ENCODE data around the gene DNAH3.
"Not testable (repeated sequence)": the region's sequence is repeated elsewhere in the genome, so short reads cannot be mapped to it uniquely, and the experiment has no call there.

The DNAH3 gene

DNA sequence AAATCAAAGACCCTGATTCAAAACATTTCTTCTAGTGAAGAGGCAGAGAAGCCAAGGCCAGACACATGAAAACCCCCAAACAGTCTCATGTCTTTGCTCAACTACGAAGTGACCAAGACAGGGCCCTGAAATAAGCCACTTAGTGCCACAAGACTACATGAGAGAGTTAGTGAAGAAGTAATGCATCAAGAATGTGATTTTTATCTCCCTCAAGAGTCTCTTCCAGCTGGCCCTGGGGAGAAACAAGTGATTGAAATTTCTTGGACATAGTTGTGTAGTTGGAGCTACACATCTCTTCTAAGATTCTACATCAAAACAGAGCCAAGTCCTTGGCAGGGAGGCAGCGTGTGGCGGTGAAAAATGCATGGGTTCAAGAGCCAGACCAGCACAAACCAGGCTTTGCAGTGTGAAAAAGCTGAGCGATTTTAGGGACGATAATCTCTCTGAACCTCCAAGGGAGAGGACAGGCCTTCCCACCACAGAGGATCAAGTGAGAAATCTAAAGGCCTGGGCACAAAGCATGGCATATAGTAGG lies 219.5 kb downstream of the DNAH3 start:
- DNase-seq = no peak

DNA sequence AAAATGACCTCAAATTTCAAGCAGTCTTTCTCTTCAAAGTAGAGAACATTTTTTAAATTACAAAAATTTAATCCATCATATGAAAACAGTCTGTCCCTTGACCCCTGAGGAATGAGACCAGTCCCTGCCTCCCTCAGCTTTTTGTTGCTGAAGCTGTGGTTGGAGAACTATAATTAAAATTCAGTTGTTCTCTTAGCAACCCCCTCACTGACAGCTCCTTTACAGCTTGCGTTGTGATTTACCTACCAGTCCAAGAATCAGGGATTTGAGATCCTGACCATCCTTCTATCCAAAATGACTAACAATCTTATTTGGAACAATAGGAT lies 220.3 kb downstream of the DNAH3 start:
- DNase-seq = no peak

DNA sequence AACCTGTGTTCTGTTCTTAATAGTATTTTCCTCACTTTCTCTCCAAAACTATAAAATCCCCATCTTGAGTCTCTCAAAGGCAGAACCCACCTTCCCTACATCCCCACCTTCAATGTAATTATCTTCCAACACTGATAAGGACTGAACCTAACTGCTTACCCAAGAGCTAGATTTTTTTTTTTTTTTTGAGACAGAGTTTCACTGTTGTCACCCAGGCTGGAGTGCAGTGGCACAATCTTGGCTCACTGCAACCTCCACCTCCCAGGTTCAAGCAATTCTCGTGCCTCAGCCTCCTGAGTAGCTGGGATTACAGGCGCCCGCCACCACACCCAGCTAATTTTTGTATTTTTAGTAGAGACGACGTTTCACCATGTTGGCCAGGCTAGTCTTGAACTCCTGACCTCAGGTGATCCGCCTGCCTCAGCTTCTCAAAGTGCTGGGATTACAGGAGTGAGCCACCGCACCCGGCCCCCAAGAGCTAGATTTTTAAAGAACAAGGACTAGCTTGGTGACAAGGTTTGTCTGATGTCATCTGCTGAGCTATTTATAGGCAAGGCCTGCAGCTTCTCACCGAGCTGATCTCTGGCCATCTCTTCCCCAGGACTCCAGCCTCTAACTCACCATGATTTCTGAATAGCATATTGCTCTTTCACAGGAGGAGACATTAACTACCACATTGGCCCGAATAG lies 220.8 kb downstream of the DNAH3 start:
- DNase-seq = not testable (repeated sequence)

DNA sequence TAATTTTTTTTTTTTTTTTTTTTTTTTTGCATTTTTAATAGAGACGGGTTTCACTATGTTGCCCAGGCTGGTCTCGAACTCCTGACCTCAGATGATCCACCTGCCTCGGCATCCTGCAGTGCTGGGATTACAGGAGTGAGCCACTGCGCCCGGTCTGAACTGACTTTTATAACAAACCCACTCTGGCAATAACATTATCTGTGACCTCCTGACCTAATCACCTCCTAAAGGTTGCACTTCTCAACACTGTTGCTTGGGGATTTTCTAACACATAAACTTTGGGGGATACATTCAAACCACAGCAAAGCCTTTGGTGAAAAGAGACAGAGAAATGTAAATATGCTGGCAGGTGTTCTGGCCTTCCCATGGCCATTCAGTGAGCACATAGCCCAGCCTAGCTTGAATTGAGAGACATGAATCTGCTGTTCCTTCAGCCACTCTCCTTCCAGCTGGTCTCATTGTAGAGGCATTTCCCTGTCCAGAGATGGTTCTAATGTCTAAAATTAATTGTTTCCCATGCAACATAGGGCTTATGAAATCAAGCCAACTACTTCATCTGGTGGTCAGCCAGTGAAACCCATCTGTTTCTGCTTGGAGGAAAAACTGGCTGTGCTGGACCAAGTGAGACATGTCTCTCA lies 221.8 kb downstream of the DNAH3 start:
- DNase-seq = no peak

DNA sequence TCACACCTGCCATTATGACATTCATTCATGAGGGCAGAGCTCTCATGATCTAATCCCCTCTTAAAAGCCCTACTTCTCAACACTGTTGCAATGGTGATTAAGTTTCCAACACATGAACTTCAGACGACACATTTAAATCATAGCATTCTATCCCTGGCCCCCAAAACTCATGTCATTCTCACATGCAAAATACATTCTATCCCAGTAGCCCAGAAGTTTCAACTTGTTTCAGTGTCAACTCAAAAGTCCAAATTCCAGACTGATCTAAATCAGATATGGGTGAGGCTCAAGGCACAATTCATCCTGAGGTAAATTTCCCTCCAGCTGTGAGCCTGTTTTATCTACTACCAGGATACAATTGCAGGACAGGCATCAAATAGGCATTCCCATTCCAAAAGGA lies 224.9 kb downstream of the DNAH3 start:
- no peak for DNase-seq

DNA sequence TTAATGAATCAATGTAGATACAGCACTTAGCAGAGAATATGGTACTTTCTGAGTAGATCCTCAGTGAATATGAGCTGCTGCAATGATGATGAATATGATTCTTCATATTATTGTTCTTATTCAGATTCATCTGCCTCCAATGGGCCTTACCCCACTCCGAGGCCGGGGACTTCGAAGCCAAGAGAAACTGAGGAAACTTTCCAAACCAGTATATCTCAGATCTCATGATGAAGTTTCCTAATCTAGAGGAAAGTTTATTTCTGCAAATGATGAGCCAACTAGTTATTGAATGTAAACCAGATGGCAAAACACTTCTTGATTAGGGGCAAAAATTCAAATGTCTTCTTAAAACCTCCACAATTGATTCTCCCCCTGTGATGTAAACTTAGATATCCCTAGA lies 226.8 kb downstream of the DNAH3 start:
- DNase-seq = no peak

DNA sequence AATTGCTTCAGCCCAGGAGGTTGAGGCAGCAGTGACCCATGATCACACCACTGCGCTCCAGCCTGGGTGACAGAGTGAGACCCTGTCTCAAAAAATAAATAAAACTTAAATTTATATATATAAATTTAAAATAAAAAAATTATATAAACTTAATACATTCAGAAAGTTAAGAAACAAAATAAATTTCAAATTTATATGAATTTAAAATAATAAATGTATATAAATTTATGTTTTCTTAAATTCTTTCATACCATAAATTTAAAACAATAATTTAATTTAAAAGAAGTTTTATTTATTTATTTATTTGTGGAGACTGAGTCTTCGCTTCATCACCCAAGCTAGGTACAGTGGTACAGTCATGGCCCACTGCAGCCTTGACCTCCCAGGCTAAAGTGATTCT lies 229.8 kb downstream of the DNAH3 start:
- DNase-seq = no peak

DNA sequence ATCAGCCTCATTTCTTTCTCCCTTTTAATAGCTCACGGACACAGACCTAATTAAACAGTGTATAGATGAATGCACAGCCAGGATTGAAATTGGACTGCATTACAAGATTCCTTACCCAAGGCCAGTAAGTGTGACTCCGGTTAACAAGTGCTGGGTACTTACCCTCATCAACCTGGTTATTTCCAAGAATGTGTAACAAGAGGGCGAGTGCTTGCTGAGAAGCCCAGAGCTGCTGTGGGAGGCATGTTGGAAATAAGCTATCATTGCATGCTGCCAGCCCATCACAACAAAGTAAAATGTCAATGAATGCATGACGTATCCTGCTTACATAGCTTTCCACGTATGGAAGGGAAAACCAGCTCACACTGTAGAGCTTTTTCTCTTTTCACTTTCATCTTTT lies 230.6 kb downstream of the DNAH3 start:
- DNase-seq = no peak

DNA sequence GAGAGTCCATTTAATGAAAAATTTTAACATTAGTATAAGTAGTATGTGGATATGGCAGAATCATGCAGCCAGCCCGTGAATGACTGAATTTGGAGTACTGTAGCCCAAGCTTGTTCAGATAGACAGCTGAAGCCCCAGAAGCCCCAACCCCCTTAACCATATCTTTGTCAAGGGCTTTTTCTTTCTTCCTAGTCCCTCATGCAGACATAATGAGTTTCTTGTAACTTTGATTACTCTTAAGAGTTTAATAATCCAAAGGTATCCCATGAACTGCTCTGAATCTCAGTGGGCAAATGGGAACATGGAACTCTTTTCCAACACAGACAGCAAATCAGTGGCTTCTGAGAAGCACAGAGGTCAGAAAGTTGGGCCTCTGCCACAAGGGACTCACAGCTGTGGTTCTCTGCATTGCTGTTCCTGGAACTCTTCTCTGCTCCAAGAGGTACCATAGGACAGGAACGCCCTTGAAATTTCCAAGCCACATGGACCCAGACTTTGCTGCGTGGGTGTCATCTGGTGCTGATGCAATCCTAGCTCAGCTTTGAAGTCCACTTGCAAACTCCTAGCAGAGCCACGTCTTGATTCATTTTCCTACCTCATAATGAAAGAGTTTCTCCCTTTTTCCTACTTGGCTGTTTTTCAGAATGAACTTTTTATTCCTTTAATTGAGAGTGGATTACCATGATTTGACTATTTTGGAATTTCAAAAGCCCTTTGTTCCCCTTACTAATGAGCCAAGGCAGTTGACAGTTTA lies 232.0 kb downstream of the DNAH3 start:
- DNase-seq = no peak

DNA sequence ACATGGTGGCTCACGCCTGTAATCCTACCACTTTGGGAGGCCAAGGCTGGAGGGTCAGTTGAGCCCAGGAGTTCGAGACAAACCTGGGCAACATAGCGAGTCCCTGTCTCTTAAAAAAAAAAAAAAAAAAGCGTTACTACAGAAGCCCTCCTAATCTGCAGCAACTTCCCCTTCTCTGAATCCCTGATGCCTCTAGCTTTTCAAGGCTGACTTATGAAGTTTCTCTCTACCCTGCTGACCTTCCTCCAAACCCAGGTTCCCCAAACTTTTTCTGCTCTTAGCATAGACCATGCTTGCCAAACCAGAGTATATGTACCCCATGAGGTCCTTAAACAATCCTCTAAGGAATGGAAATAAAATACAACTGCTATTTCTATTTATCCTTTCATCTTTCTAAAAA lies 233.7 kb downstream of the DNAH3 start:
- no peak for DNase-seq

DNA sequence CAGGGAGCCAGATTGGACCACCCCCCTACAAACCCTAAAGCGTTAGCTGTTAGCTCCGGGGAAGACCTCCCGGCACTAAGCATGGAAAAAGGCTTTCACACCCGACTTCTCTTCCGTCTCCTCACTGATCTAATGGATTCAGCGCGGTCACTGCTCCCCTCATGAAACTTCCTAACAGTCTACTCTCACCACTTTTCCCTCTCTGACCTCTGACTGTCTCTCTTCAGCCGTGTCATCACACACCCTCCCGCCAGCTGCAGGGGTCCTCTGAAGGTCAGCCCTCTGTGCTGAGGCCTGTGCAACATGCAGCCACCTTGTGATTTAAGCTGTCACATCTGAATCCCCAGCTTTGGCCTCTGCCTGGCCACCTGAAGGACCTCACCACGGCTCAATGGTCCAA lies 234.4 kb downstream of the DNAH3 start:
- no peak for DNase-seq

DNA sequence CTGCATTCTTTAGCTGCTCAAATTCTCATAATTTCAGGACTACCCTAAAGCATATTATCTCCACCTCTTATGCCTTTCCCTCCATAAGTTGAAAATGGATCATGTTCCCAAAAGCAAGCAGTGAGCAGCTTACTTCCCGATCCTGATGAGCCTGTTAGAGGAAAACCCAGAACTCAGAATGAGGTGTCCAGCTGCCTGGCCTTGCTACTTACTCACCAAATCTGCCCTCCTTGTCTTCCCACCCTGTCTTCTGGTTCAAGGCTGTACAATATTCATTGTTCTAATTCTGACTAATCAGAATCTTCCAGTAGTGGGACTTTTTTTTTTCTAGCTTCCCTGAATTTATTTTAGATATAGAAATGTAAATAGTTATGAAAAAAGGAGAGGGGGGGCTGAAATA lies 239.3 kb downstream of the DNAH3 start:
- DNase-seq = peak; percentile 6 to 24

DNA sequence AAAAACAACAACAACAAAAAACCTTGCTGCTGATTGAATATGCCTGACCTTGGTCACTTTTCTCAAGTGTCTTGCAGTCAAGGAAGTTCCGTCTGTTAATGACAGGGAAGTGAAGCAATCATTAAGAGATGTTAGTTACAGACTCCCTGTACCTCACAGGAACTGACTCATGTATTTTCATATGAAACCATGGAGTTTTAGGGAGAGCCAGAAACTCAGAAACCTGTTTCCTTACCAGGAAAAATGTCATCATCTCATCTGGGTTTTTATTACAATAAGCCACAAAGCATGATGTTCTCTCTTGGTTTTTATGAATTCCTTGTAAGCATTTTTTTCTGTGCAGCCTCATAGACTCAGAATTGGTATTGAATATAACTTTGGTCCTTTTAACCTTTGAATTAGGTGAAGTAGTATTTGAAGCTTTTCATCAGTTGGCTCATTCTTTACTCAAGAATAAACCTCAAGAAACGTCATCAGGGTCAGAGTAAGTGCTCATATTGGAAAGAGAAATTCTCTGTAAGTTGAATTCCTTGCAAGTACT lies 239.8 kb downstream of the DNAH3 start:
- no peak for DNase-seq

DNA sequence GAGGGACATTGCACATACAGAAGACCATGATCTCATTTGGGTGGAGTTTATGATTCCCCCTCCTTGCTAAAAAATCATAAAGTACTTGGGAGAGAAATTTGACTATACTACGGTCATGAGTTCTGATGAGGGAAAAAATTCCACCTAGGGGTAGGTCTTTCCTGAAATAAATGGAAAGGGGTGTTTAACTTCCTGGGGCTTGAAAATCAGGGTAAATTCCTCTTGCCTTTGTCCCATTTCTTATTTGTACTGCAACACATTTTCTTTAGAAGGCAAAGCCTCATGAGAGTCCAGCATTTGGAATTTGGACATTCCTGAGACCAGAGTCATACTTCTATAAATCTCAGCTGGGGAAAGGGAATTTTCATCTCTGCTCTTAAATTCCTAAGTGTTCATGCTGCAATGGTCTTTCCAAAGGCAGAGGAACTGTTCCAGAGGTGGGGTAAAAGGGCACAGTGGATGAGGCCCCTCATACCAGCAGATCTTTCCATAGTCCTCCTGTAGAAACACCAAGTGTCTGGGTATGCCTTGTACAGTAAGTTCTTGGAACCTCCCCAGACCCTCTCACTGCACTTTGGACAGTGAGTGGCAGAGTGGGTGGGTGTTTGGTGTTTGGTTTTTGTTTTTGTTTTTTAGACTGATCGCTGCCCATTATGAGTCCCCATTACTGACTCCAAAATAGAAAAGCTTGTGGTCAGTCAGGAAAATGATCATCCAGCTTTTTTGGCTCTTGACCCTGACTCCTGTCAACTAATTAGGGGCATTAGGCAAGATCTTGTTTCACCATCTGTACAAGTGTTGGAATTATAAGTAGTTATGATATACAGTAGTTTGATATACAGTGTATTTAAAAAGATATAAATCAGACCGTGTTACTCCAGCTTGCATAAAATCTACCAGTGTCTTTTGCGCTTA lies 244.0 kb downstream of the DNAH3 start:
- DNase-seq = no peak

DNA sequence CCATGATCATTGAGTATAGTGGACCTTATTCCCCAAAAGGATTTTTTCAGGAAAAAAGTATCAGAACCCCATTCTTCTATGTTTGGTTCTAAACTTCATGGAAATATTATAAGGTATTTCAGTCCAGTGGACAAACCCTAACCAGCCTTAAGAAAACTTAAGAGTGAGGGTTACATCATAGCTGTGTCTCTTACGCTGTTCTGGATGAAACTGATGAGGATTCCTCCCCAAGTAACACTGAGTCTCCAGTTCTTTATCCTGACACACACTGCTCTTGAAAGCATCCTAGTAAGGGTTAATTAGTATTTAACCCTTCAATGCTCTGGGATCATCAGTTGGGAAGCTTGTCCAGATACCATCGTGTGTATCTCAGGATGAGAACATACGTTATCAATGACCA lies 245.1 kb downstream of the DNAH3 start:
- no peak for DNase-seq

DNA sequence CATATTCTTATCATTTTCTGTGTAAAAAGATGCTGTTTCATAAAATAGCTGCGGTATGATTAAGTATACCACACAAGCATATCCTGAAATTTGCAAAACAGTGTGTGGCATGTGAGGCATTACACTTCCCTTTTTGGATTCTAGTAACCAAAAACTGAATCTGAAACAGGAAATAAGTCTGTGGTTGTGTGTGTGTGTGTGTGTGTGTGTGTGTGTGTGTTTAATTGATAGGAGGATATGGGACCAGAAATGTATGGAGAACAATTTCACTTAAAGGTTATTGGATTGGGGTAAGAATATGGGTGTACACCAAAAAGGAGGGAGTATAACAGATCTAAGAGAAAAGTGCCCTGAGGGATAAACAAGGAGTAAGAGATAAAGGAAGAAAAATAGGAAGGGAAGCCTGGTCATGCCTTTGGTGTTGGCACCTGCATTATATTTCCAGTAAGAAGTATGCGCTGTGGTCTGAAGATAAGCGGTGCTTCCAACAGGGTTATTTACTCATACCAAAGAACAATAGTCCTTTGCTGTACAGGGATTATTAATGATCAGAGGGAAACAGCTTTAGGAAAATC lies 246.1 kb downstream of the DNAH3 start:
- DNase-seq = no peak

DNA sequence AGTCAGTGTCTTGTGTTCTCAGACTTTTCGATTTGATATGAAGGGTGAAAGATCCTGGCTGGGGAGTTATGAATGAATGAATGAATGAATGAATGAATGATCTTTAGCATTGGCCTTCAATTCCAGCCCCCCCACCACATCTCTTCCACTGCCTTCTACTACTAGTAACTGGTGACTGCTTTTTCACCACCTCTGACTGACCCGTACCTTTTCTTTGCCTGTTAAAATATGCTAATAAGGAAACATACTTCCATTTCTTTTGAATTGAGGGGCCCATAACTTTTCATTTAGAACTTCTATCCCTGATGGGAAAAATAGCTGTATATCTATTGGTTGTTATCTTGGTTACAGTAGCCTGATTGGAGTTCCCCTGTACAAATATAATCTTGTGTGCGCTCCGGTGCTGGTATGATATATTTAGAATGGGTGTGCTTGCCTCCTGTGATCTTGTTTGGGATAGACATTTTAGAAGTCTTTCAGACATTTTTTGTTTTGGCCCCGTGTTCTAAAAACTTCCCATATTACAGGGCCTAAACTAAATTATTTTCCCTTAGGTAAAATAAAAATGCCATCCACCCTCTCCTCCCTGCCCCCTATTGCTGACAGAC lies 246.6 kb downstream of the DNAH3 start:
- DNase-seq = no peak

DNA sequence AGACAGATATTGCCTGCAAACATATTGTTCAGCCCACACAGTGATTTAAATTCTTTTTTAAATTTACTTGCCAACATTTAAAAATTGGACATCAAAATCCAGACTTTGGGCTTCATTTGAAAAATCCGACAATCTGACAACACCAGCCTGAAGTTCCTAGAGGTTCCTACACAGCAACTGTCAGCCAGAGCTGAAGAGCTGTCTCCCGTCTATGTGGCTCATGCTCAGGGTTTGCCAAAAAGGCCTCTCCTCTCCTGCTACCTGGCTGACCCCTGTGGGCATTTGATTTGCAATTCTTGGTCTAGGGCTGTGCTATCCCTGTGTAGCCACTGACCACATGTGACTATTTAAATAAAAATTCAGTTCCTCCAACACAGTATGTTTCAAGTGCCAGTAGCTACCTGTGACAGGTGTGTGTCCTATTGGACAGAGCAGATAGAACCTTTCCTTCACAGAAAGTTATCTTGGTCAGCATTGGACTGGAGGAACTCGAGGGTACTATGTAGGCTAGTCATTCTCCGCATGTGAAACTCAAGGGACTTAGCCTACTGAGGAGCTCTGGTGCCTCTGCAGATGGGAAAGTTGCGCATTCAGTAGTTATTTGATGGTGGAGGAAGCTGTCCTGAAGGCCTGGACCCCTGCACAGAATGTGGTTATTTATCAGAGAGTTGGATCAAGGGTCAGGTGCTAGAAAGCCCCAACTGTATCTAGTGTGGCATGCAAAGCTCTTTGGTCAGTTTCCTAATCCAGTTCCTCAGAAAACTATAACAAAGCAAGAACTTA lies 247.3 kb downstream of the DNAH3 start:
- no peak for DNase-seq

DNA sequence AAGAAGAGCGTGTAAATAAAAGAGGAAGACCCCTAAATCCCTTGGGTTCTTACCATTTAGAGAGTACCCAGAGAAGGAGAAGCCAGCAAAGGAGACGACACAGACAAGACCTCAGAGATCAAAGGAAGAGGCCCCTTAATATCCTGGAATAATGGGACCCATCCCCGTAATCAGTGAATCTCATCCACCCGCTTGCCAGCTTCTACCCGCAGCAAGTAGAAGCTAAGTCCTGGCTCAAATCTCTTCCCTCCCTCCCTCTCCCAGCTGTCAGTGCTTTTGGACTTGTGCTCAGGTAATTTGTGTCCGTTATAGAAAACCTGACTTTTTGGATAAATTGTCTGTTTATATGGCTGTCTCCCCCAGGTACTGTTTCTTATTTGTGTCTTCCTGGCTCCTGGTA lies 248.2 kb downstream of the DNAH3 start:
- no peak for DNase-seq

DNA sequence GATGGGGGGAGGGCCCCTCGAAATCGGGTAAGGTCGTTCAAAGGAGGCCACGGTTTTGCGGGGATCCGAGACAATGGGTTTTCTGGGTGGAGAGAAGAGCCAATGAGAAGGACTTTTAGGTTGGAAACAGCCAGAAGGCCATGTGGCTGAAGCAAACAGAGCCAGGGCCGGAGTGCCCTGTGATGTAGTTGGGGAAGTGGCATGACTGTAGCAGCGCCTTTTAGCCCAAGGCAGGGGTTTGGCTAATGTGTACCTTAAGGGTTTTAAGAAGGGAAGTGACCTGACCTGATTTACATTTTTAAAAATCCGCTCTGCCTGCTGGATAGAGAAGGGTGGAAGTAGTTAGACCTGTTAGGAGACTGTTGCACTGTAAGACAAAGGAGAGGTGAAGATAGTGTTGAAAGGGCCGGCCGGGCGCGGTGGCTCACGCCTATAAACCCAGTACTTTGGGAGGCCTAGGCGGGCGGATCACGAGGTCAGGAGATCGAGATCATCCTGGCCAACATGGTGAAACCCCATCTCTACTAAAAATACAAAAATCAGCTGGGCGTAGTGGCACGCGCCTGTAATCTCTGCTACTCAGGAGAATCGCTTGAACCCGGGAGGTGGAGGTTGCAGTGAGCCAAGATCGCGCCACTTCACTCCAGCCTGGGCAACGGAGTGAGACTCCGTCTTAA lies 249.1 kb downstream of the DNAH3 start:
- peak; percentile 19 to 32 for DNase-seq

DNA sequence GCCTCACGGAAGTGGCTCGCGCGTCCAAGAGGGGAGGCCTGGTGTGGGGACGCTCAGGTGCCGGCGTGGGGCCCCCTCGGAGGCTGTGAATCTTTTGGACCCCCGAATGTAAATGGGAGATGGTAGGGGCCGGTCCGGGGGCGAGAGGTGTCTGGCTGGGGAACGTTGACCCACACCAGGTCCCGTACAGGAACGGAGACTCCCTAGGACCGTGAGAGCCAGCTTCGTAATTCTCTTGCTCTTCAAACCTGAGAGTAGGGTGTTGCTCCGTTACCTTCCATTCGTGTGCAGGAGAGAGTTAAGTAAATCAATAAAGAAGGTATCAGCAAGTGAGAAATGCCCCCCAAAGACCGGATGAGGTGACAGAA lies 249.6 kb downstream of the DNAH3 start:
- DNase-seq = no peak
